SK-N-SH (cell line): ENCODE data around the gene NADSYN1. TPM values are rescaled to one million over a fixed set of nuclear protein-coding genes. Genes with fewer than 3 reads are reported as not detected.

Experiments
- CTCF ChIA-PET: fragments of 300-600, 350-600 bp; formaldehyde crosslinking; extraction: SDS; loops from one replicate; lab custom pipeline; 2021; lab: Yijun Ruan, JAX
- POLR2A ChIA-PET: fragments of 350-600 bp; sonication (Branson Sonifier 250); formaldehyde crosslinking; extraction: SDS; loops from one replicate; lab custom pipeline; 2020; ENCODE audit warnings: antibody characterized with exemption, inconsistent platforms; lab: Yijun Ruan, JAX
- DNase-seq: peaks from one replicate; pipeline ENCODE4 v3.0.0; 2012
- H2AFZ ChIP-seq: fragments of 200-600 bp; sonication (generic); 2 replicates; pipeline ENCODE4 v1.8.1; 2016; ENCODE audit warnings: antibody characterized with exemption, mild to moderate bottlenecking, low read depth
- H3F3A ChIP-seq: fragments of 200-600 bp; sonication (generic); replicated peaks from 2 replicates; pipeline ENCODE3; 2016; ENCODE audit warnings: antibody characterized with exemption, mild to moderate bottlenecking; ENCODE audit not compliant: insufficient read depth
- H3K27ac ChIP-seq, 2 experiments: fragments of 200-500 bp in 1 of 2; fragments of 200-600 bp in 1 of 2; sonication (Bioruptor generic) in 1 of 2; sonication (generic), shearing (Covaris generic) in 1 of 2; 2 replicates each; pipeline versions ENCODE4 v1.5.1 to v1.6.1; 2014 to 2016; ENCODE audit warnings: low read depth in 2 of 2, inconsistent platforms in 1 of 2, low read length in 1 of 2, mild to moderate bottlenecking in 1 of 2, mixed read lengths in 1 of 2
- H3K27me3 ChIP-seq: fragments of 200-600 bp; sonication (generic), shearing (Covaris generic); 2 replicates; pipeline ENCODE4 v1.6.1; 2016; ENCODE audit warnings: mixed run types; ENCODE audit not compliant: insufficient read depth
- H3K36me3 ChIP-seq, 2 experiments: fragments of 200-500 bp in 1 of 2; fragments of 200-600 bp in 1 of 2; sonication (Bioruptor generic) in 1 of 2; sonication (generic) in 1 of 2; replicated peaks in 1 of 2; 2 replicates each; pipeline versions ENCODE3 to v1.5.1; 2014 to 2016; ENCODE audit warnings: low read length in 1 of 2, mild to moderate bottlenecking in 1 of 2; ENCODE audit not compliant: insufficient read depth in 2 of 2, control insufficient read depth in 1 of 2
- H3K4me1 ChIP-seq, 2 experiments: fragments of 200-500 bp in 1 of 2; fragments of 200-600 bp in 1 of 2; sonication (Bioruptor generic) in 1 of 2; sonication (generic), shearing (Covaris generic) in 1 of 2; 2 replicates each; pipeline versions ENCODE4 v1.5.1 to v1.6.1; 2014 to 2016; ENCODE audit warnings: low read depth in 1 of 2, low read length in 1 of 2, mixed run types in 1 of 2; ENCODE audit not compliant: insufficient read depth in 2 of 2, control insufficient read depth in 1 of 2
- H3K4me2 ChIP-seq: fragments of 200-600 bp; sonication (generic), shearing (Covaris generic); 2 replicates; pipeline ENCODE4 v1.6.1; 2017; ENCODE audit warnings: mixed run types
- H3K4me3 ChIP-seq, 2 experiments: fragments of 200-500 bp in 1 of 2; fragments of 200-600 bp in 1 of 2; sonication (Bioruptor generic) in 1 of 2; sonication (generic), shearing (Covaris generic) in 1 of 2; 2 replicates each; pipeline versions ENCODE4 v1.5.1 to v1.8.1; 2014 to 2016; ENCODE audit warnings: low read depth in 2 of 2, inconsistent platforms in 1 of 2, low read length in 1 of 2, mild to moderate bottlenecking in 1 of 2, mixed read lengths in 1 of 2, moderate library complexity in 1 of 2
- H3K79me2 ChIP-seq: fragments of 200-600 bp; sonication (generic); 2 replicates; pipeline ENCODE4 v1.8.1; 2017; ENCODE audit warnings: mild to moderate bottlenecking; ENCODE audit not compliant: insufficient read depth
- H3K9ac ChIP-seq: fragments of 200-600 bp; sonication (generic); 2 replicates; pipeline ENCODE4 v1.6.1; 2017; ENCODE audit warnings: mixed run types
- H3K9me2 ChIP-seq: fragments of 200-600 bp; sonication (generic); 2 replicates; pipeline ENCODE4 v1.6.1; 2017; ENCODE audit warnings: mixed run types
- H3K9me3 ChIP-seq: fragments of 200-600 bp; sonication (generic); 2 replicates; pipeline ENCODE4 v1.6.1; 2017; ENCODE audit warnings: mixed run types, mild to moderate bottlenecking, moderate library complexity
- H4K20me1 ChIP-seq: fragments of 200-600 bp; sonication (generic); 2 replicates; pipeline ENCODE4 v1.6.1; 2017; ENCODE audit warnings: mild to moderate bottlenecking, mixed run types; ENCODE audit not compliant: insufficient read depth
- CHD2 ChIP-seq: fragments of 150-350 bp; IDR thresholded peaks from 2 replicates; pipeline ENCODE4 v1.6.1; 2018; ENCODE audit warnings: low read length; ENCODE audit not compliant: partially characterized antibody
- ELF1 ChIP-seq: IDR thresholded peaks from 2 replicates; pipeline ENCODE4 v1.4.0; 2012
- FOSL2 ChIP-seq: IDR thresholded peaks from 2 replicates; pipeline ENCODE4 v1.4.0; 2012; ENCODE audit warnings: low read depth, mild to moderate bottlenecking, moderate library complexity, borderline replicate concordance
- IRF3 ChIP-seq: fragments of 150-350 bp; IDR thresholded peaks from 2 replicates; pipeline ENCODE4 v1.6.1; 2016; ENCODE audit warnings: mild to moderate bottlenecking, low read depth, low read length
- MEF2A ChIP-seq: IDR thresholded peaks from 2 replicates; pipeline ENCODE4 v1.4.0; 2012; ENCODE audit warnings: low read depth, borderline replicate concordance
- RCOR1 ChIP-seq: fragments of 150-350 bp; IDR thresholded peaks from 2 replicates; pipeline ENCODE4 v1.6.1; 2017; ENCODE audit warnings: antibody characterized with exemption, low read length
- REST ChIP-seq: IDR thresholded peaks from 2 replicates; pipeline ENCODE4 v1.6.1; 2012; ENCODE audit warnings: mild to moderate bottlenecking, low read depth, low read length, moderate library complexity
- RXRA ChIP-seq: IDR thresholded peaks from 2 replicates; pipeline ENCODE4 v1.4.0; 2012; ENCODE audit warnings: low read depth, mild to moderate bottlenecking, borderline replicate concordance
- TAF1 ChIP-seq: IDR thresholded peaks from 2 replicates; pipeline ENCODE4 v1.6.1; 2012; ENCODE audit warnings: low read depth, mild to moderate bottlenecking, low read length, moderate library complexity, borderline replicate concordance
- TEAD4 ChIP-seq: IDR thresholded peaks from 2 replicates; pipeline ENCODE4 v1.4.0; 2012; ENCODE audit warnings: mild to moderate bottlenecking, borderline replicate concordance; ENCODE audit not compliant: insufficient read depth
- YY1 ChIP-seq: IDR thresholded peaks from 2 replicates; pipeline ENCODE4 v1.4.0; 2012; ENCODE audit warnings: low read depth, mild to moderate bottlenecking
- WGBS: methylation state at CpG from one replicate; pipeline ENCODE4 v1.1.6; 2017; ENCODE audit warnings: low lambda C conversion rate; 5-methylcytosine and 5-hydroxymethylcytosine counted together
- polyA plus RNA-seq, 3 experiments: library from polyadenylated mRNA; depleted of rRNA; stranded (reverse); fragments of >200 nt; gene quantifications; 2 replicates each; pipeline ENCODE4 v1.2.3, GENCODE V29; 2012
- TF ChIP-seq, protein P1 (sequence below): IDR thresholded peaks from 2 replicates; pipeline ENCODE4 v1.4.0; 2012; ENCODE audit warnings: low read depth
- TF ChIP-seq, protein P2 (sequence below): fragments of 150-350 bp; IDR thresholded peaks from 2 replicates; pipeline ENCODE4 v1.6.1; 2017; ENCODE audit warnings: antibody characterized with exemption, low read length, low read depth, borderline replicate concordance

Gene NADSYN1
- polyA plus RNA-seq, 1 of the 3 experiments (the other 2 are of a cell fraction): 62.5 TPM

DNA sequence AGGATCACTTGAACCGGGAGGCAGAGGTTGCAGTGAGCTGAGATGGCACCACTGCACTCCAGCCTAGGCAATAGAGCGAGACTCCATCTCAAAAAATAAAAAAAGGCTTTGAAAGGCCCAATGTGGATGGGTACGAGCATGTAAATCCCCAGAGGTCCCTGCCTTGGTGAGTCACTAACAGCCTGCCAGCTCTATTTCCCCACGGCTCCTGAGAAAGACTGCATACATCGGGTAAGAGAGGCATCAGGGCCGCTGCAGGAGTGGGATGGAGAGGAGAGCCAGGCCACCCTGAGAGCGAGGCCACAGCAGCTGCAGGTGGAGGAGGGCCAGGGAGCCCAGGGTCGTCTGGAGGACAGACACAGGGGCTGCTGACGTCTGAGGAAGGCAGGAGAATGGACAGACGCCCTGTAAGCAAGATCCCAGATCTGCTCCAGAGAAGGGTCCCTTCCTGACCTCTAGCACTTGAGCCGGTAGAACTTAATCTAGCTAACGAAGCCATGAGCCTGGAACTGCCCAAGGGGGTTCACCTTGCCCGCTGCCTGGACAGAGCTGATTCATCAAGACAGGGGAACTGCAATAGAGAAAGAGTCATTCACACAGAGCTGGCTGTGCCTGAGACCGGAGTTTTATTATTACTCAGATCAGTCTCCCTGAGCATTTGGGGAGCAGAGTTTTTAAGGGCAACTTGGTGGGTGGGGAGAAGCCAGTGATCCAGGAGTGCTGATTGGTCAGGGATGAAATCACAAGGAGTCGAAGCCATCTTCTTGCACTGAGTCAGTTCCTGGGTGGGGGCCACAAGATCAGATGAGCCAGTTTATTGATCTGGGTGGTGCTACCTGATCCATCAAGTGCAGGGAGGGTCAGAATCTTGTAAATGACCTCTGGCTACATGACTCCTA is 90.1 kb downstream of the NADSYN1 start:
- peak overlapping the region in 1 of 2 experiments; percentile 56; a peak in 1 of 4 replicates for H3K27ac ChIP-seq
- H3K36me3 ChIP-seq: no peaks in the 10 kb centered on the region
- H3K4me1 ChIP-seq: peaks cover 0 to 10% of the 10 kb centered on the region in 2 experiments; a peak in 1 of 4 replicates
- H3K9ac ChIP-seq: no peak overlapping the region
- H3K79me2 ChIP-seq: no peaks in the 10 kb centered on the region
- no peak overlapping the region for H3K4me3 ChIP-seq
- no peak overlapping the region for H3K4me2 ChIP-seq
- no peaks in the 10 kb centered on the region for H3K9me2 ChIP-seq
- H4K20me1 ChIP-seq: no peaks in the 10 kb centered on the region
- no peaks in the 10 kb centered on the region for H3F3A ChIP-seq
- H3K27me3 ChIP-seq: no peaks in the 10 kb centered on the region
- 33% methylated on average over 15 of the region's 15 CpGs for WGBS
- H2AFZ ChIP-seq: no peak overlapping the region
- DNase-seq: peak; percentile 38
- POLR2A ChIA-PET: no interaction called here
- CTCF ChIA-PET: interaction anchor here (0.7 to 1.7 kb wide), 3 partner anchors 13 to 37 kb away, joined by 3 to 9 read pairs (median 9); no protein-coding TSS in a partner anchor
- no peaks in the 10 kb centered on the region for H3K9me3 ChIP-seq
- TF ChIP-seq IRF3: no peak
- no peak for TF ChIP-seq MEF2A
- no peak for TF ChIP-seq TEAD4
- no peak for TF ChIP-seq ELF1
- TF ChIP-seq FOSL2: no peak
- TF ChIP-seq, protein P1, sequence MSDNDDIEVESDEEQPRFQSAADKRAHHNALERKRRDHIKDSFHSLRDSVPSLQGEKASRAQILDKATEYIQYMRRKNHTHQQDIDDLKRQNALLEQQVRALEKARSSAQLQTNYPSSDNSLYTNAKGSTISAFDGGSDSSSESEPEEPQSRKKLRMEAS: no peak
- TF ChIP-seq YY1: no peak
- TF ChIP-seq RCOR1: no peak
- no peak for TF ChIP-seq REST
- no peak for TF ChIP-seq CHD2
- no peak for TF ChIP-seq RXRA
- TF ChIP-seq TAF1: no peak
- TF ChIP-seq, protein P2, sequence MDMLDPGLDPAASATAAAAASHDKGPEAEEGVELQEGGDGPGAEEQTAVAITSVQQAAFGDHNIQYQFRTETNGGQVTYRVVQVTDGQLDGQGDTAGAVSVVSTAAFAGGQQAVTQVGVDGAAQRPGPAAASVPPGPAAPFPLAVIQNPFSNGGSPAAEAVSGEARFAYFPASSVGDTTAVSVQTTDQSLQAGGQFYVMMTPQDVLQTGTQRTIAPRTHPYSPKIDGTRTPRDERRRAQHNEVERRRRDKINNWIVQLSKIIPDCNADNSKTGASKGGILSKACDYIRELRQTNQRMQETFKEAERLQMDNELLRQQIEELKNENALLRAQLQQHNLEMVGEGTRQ: no peak
